SK-N-SH (cell line): ENCODE data around the gene MAST2. TPM values are rescaled to one million over a fixed set of nuclear protein-coding genes. Genes with fewer than 3 reads are reported as not detected.

Source experiments
- CTCF ChIA-PET: fragments of 300-600, 350-600 bp; formaldehyde crosslinking; extraction: SDS; loops from one replicate; lab custom pipeline; 2021; lab: Yijun Ruan, JAX
- POLR2A ChIA-PET: fragments of 350-600 bp; sonication (Branson Sonifier 250); formaldehyde crosslinking; extraction: SDS; loops from one replicate; lab custom pipeline; 2020; ENCODE audit warnings: antibody characterized with exemption, inconsistent platforms; lab: Yijun Ruan, JAX
- DNase-seq: peaks from one replicate; pipeline ENCODE4 v3.0.0; 2012
- H2AFZ ChIP-seq: fragments of 200-600 bp; sonication (generic); 2 replicates; pipeline ENCODE4 v1.8.1; 2016; ENCODE audit warnings: antibody characterized with exemption, mild to moderate bottlenecking, low read depth
- H3F3A ChIP-seq: fragments of 200-600 bp; sonication (generic); replicated peaks from 2 replicates; pipeline ENCODE3; 2016; ENCODE audit warnings: antibody characterized with exemption, mild to moderate bottlenecking; ENCODE audit not compliant: insufficient read depth
- H3K27ac ChIP-seq, 2 experiments: fragments of 200-500 bp in 1 of 2; fragments of 200-600 bp in 1 of 2; sonication (Bioruptor generic) in 1 of 2; sonication (generic), shearing (Covaris generic) in 1 of 2; 2 replicates each; pipeline versions ENCODE4 v1.5.1 to v1.6.1; 2014 to 2016; ENCODE audit warnings: low read depth in 2 of 2, inconsistent platforms in 1 of 2, low read length in 1 of 2, mild to moderate bottlenecking in 1 of 2, mixed read lengths in 1 of 2
- H3K27me3 ChIP-seq: fragments of 200-600 bp; sonication (generic), shearing (Covaris generic); 2 replicates; pipeline ENCODE4 v1.6.1; 2016; ENCODE audit warnings: mixed run types; ENCODE audit not compliant: insufficient read depth
- H3K36me3 ChIP-seq, 2 experiments: fragments of 200-500 bp in 1 of 2; fragments of 200-600 bp in 1 of 2; sonication (Bioruptor generic) in 1 of 2; sonication (generic) in 1 of 2; replicated peaks in 1 of 2; 2 replicates each; pipeline versions ENCODE3 to v1.5.1; 2014 to 2016; ENCODE audit warnings: low read length in 1 of 2, mild to moderate bottlenecking in 1 of 2; ENCODE audit not compliant: insufficient read depth in 2 of 2, control insufficient read depth in 1 of 2
- H3K4me1 ChIP-seq, 2 experiments: fragments of 200-500 bp in 1 of 2; fragments of 200-600 bp in 1 of 2; sonication (Bioruptor generic) in 1 of 2; sonication (generic), shearing (Covaris generic) in 1 of 2; 2 replicates each; pipeline versions ENCODE4 v1.5.1 to v1.6.1; 2014 to 2016; ENCODE audit warnings: low read depth in 1 of 2, low read length in 1 of 2, mixed run types in 1 of 2; ENCODE audit not compliant: insufficient read depth in 2 of 2, control insufficient read depth in 1 of 2
- H3K4me2 ChIP-seq: fragments of 200-600 bp; sonication (generic), shearing (Covaris generic); 2 replicates; pipeline ENCODE4 v1.6.1; 2017; ENCODE audit warnings: mixed run types
- H3K4me3 ChIP-seq, 2 experiments: fragments of 200-500 bp in 1 of 2; fragments of 200-600 bp in 1 of 2; sonication (Bioruptor generic) in 1 of 2; sonication (generic), shearing (Covaris generic) in 1 of 2; 2 replicates each; pipeline versions ENCODE4 v1.5.1 to v1.8.1; 2014 to 2016; ENCODE audit warnings: low read depth in 2 of 2, inconsistent platforms in 1 of 2, low read length in 1 of 2, mild to moderate bottlenecking in 1 of 2, mixed read lengths in 1 of 2, moderate library complexity in 1 of 2
- H3K79me2 ChIP-seq: fragments of 200-600 bp; sonication (generic); 2 replicates; pipeline ENCODE4 v1.8.1; 2017; ENCODE audit warnings: mild to moderate bottlenecking; ENCODE audit not compliant: insufficient read depth
- H3K9ac ChIP-seq: fragments of 200-600 bp; sonication (generic); 2 replicates; pipeline ENCODE4 v1.6.1; 2017; ENCODE audit warnings: mixed run types
- H3K9me2 ChIP-seq: fragments of 200-600 bp; sonication (generic); 2 replicates; pipeline ENCODE4 v1.6.1; 2017; ENCODE audit warnings: mixed run types
- H3K9me3 ChIP-seq: fragments of 200-600 bp; sonication (generic); 2 replicates; pipeline ENCODE4 v1.6.1; 2017; ENCODE audit warnings: mixed run types, mild to moderate bottlenecking, moderate library complexity
- H4K20me1 ChIP-seq: fragments of 200-600 bp; sonication (generic); 2 replicates; pipeline ENCODE4 v1.6.1; 2017; ENCODE audit warnings: mild to moderate bottlenecking, mixed run types; ENCODE audit not compliant: insufficient read depth
- CHD2 ChIP-seq: fragments of 150-350 bp; IDR thresholded peaks from 2 replicates; pipeline ENCODE4 v1.6.1; 2018; ENCODE audit warnings: low read length; ENCODE audit not compliant: partially characterized antibody
- ELF1 ChIP-seq: IDR thresholded peaks from 2 replicates; pipeline ENCODE4 v1.4.0; 2012
- FOXJ3 ChIP-seq: sonication (generic); formaldehyde crosslinking; IDR thresholded peaks from 2 replicates; pipeline ENCODE4 v1.5.1; 2020; ENCODE audit warnings: mild to moderate bottlenecking, missing genetic modification reagents
- GABPA ChIP-seq: IDR thresholded peaks from 2 replicates; pipeline ENCODE4 v1.4.0; 2012; ENCODE audit warnings: low read depth, mild to moderate bottlenecking
- GATA2 ChIP-seq: sonication (generic); formaldehyde crosslinking; IDR thresholded peaks from 2 replicates; pipeline ENCODE4 v1.5.0; 2020; ENCODE audit warnings: mild to moderate bottlenecking, missing genetic modification reagents
- MEF2A ChIP-seq: IDR thresholded peaks from 2 replicates; pipeline ENCODE4 v1.4.0; 2012; ENCODE audit warnings: low read depth, borderline replicate concordance
- MXI1 ChIP-seq: IDR thresholded peaks from 2 replicates; pipeline ENCODE4 v1.6.1; 2012; ENCODE audit warnings: mild to moderate bottlenecking, low read depth, low read length, improper control_type of control experiment
- NRF1 ChIP-seq: IDR thresholded peaks from 2 replicates; pipeline ENCODE4 v1.6.1; 2012; ENCODE audit warnings: low read depth, mild to moderate bottlenecking, low read length
- PBX3 ChIP-seq: IDR thresholded peaks from 2 replicates; pipeline ENCODE4; 2012
- POLR2AphosphoS5 ChIP-seq: IDR thresholded peaks from 2 replicates; pipeline ENCODE4 v1.6.1; 2012; ENCODE audit warnings: low read depth, low read length
- RAD21 ChIP-seq: IDR thresholded peaks from 2 replicates; pipeline ENCODE4 v1.6.1; 2012; ENCODE audit warnings: mild to moderate bottlenecking, low read length
- RCOR1 ChIP-seq: fragments of 150-350 bp; IDR thresholded peaks from 2 replicates; pipeline ENCODE4 v1.6.1; 2017; ENCODE audit warnings: antibody characterized with exemption, low read length
- REST ChIP-seq: IDR thresholded peaks from 2 replicates; pipeline ENCODE4 v1.6.1; 2012; ENCODE audit warnings: mild to moderate bottlenecking, low read depth, low read length, moderate library complexity
- RXRA ChIP-seq: IDR thresholded peaks from 2 replicates; pipeline ENCODE4 v1.4.0; 2012; ENCODE audit warnings: low read depth, mild to moderate bottlenecking, borderline replicate concordance
- TEAD4 ChIP-seq: IDR thresholded peaks from 2 replicates; pipeline ENCODE4 v1.4.0; 2012; ENCODE audit warnings: mild to moderate bottlenecking, borderline replicate concordance; ENCODE audit not compliant: insufficient read depth
- YY1 ChIP-seq: IDR thresholded peaks from 2 replicates; pipeline ENCODE4 v1.4.0; 2012; ENCODE audit warnings: low read depth, mild to moderate bottlenecking
- WGBS: methylation state at CpG from one replicate; pipeline ENCODE4 v1.1.6; 2017; ENCODE audit warnings: low lambda C conversion rate; 5-methylcytosine and 5-hydroxymethylcytosine counted together
- polyA plus RNA-seq, 3 experiments: library from polyadenylated mRNA; depleted of rRNA; stranded (reverse); fragments of >200 nt; gene quantifications; 2 replicates each; pipeline ENCODE4 v1.2.3, GENCODE V29; 2012
- TF ChIP-seq, protein P1 (sequence below): fragments of 200-600 bp; sonication (generic); IDR thresholded peaks from 2 replicates; pipeline ENCODE4 v1.6.1; 2017; ENCODE audit warnings: antibody characterized with exemption, mild to moderate bottlenecking, moderate library complexity
- TF ChIP-seq, protein P2 (sequence below): IDR thresholded peaks from 2 replicates; pipeline ENCODE4 v1.4.0; 2012; ENCODE audit warnings: low read depth
- TF ChIP-seq, protein P3 (sequence below): fragments of 150-350 bp; IDR thresholded peaks from 2 replicates; pipeline ENCODE4 v1.6.1; 2017; ENCODE audit warnings: antibody characterized with exemption, low read length, low read depth, borderline replicate concordance
- TF ChIP-seq, protein P4 (sequence below): IDR thresholded peaks from 2 replicates; pipeline ENCODE4 v1.4.0; 2012; ENCODE audit warnings: low read depth, borderline replicate concordance

MAST2 gene
- polyA plus RNA-seq, 1 of the 3 experiments (the other 2 are of a cell fraction) = 53.4 TPM

DNA sequence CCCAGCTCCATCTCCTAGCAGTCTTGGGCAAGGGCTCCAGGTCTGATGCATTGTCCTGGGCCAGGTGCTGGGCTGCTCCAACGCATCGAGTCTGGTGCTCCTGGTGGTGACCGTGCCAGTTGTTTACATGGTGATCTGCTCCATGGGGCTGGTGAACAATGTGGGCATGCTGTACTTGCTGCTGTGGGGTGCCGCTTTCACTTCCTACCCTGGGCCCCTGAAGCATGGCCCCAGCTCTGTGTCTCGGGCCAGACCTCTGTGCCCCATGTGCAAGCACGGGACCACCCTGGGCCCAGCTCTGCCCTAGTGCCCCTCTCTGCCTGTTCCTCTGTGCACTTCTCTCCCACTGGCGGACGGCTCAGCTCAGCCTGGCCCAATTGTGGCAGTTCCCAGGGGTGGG is 119.4 kb downstream of the MAST2 start:
- POLR2A ChIA-PET = no interaction called here
- CTCF ChIA-PET = no interaction called here

More for the DNA sequence above, 119.4 kb downstream of the MAST2 start:
- Histone ChIP-seq H3K4me3 (no peak overlapping the region), H3K27ac (no peak overlapping the region), H3K27me3 (no peaks in the 10 kb centered on the region), H2AFZ (no peak overlapping the region), H3K9me3 (no peaks in the 10 kb centered on the region), H3K4me2 (no peak overlapping the region), H4K20me1 (no peaks in the 10 kb centered on the region), H3K79me2 (peaks cover 18% of the 10 kb centered on the region), H3K9me2 (no peaks in the 10 kb centered on the region), H3F3A (peaks cover 4% of the 10 kb centered on the region), H3K36me3 (peaks cover 0 to 3% of the 10 kb centered on the region in 2 experiments), H3K9ac (no peak overlapping the region), H3K4me1 (peaks cover under 1 to 2% of the 10 kb centered on the region in 2 experiments; a peak in 2 of 4 replicates)
- WGBS = 98% methylated on average over 8 of the region's 8 CpGs
- TF ChIP-seq POLR2AphosphoS5 (no peak), PBX3 (no peak), ELF1 (no peak), REST (no peak), GATA2 (no peak), CHD2 (no peak), MXI1 (no peak), YY1 (no peak), TEAD4 (no peak), GABPA (no peak), RAD21 (no peak), RXRA (no peak), FOXJ3 (no peak), RCOR1 (no peak), MEF2A (no peak), NRF1 (no peak)
- TF ChIP-seq, protein P1, sequence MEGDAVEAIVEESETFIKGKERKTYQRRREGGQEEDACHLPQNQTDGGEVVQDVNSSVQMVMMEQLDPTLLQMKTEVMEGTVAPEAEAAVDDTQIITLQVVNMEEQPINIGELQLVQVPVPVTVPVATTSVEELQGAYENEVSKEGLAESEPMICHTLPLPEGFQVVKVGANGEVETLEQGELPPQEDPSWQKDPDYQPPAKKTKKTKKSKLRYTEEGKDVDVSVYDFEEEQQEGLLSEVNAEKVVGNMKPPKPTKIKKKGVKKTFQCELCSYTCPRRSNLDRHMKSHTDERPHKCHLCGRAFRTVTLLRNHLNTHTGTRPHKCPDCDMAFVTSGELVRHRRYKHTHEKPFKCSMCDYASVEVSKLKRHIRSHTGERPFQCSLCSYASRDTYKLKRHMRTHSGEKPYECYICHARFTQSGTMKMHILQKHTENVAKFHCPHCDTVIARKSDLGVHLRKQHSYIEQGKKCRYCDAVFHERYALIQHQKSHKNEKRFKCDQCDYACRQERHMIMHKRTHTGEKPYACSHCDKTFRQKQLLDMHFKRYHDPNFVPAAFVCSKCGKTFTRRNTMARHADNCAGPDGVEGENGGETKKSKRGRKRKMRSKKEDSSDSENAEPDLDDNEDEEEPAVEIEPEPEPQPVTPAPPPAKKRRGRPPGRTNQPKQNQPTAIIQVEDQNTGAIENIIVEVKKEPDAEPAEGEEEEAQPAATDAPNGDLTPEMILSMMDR = no peak
- TF ChIP-seq, protein P2, sequence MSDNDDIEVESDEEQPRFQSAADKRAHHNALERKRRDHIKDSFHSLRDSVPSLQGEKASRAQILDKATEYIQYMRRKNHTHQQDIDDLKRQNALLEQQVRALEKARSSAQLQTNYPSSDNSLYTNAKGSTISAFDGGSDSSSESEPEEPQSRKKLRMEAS = no peak
- TF ChIP-seq, protein P3, sequence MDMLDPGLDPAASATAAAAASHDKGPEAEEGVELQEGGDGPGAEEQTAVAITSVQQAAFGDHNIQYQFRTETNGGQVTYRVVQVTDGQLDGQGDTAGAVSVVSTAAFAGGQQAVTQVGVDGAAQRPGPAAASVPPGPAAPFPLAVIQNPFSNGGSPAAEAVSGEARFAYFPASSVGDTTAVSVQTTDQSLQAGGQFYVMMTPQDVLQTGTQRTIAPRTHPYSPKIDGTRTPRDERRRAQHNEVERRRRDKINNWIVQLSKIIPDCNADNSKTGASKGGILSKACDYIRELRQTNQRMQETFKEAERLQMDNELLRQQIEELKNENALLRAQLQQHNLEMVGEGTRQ = no peak
- TF ChIP-seq, protein P4, sequence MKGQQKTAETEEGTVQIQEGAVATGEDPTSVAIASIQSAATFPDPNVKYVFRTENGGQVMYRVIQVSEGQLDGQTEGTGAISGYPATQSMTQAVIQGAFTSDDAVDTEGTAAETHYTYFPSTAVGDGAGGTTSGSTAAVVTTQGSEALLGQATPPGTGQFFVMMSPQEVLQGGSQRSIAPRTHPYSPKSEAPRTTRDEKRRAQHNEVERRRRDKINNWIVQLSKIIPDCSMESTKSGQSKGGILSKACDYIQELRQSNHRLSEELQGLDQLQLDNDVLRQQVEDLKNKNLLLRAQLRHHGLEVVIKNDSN = no peak
- no peak for DNase-seq
